ENCODE data around the gene GRIN1. TPM values are rescaled to one million over a fixed set of nuclear protein-coding genes. Genes with fewer than 3 reads are reported as not detected.

Gene GRIN1
- total and polyA plus RNA-seq, 2 of the 13 experiments (the other 11 are each of a cell fraction or from before 2014, with no cell fraction given) = 0.13 TPM; not detected in 1

- FAIRE-seq (no peak), DNase-seq (ENCODE audit: low spot score) (no peak), ATAC-seq (no peak; the same call in 2 of the 3 replicates)
- peak overlapping the region; percentile 73 for H3K9ac ChIP-seq (ENCODE audit: insufficient read depth, low read depth, low read length)
- H4K20me1 ChIP-seq (ENCODE audit: insufficient read depth, low read length) = no peaks in the 10 kb centered on the region; the same call in 1 of the 2 replicates
- H3K27me3 ChIP-seq (ENCODE audit: control insufficient read depth in 1 of 2, insufficient read depth in 2 of 2, low read length in 2 of 2) = no peaks in the 10 kb centered on the region
- peaks cover 68% of the 10 kb centered on the region for H3K4me1 ChIP-seq (ENCODE audit: insufficient read depth, low read length)
- in situ Hi-C loops (cut with HindIII; ENCODE audit: extremely low pct_ligation_motif_present, low pct_unique_long_range_greater_than_20kb) (no loop called here), intact Hi-C loops (cut with micrococcal nuclease; ENCODE audit: unreplicated experiment) (no loop called here)
- H3K4me2 ChIP-seq (ENCODE audit: low read depth, low read length) = peak overlapping the region; percentile 90
- H3K79me2 ChIP-seq (ENCODE audit: insufficient read depth, low read length) = peaks cover 57% of the 10 kb centered on the region
- BruUV-seq (replicated peaks) = no TSS peak
- no peaks in the 10 kb centered on the region for H3K9me3 ChIP-seq (ENCODE audit: low read length)
- CTCF ChIA-PET (ENCODE audit: low intra/inter-chr PET ratio, low total read pairs) = no interaction called here
- H3K36me3 ChIP-seq (replicated peaks in 1 of 2; ENCODE audit: control insufficient read depth in 1 of 2, insufficient read depth in 2 of 2, low read length in 2 of 2) = no peaks in the 10 kb centered on the region; a peak in 1 of 5 replicates
- POLR2A ChIA-PET = interaction anchor here (0.8 to 3.0 kb wide), 11 partner anchors 9 to 80 kb away, joined by 3 to 47 read pairs (median 7); partner anchors contain the start of genes ANAPC2, RNF208, SSNA1 and TUBB4B
- peak overlapping the region; percentile 47 for H3K27ac ChIP-seq (ENCODE audit: extremely low read length, insufficient read depth, low read length)
- WGBS (ENCODE audit: low lambda C conversion rate) = 10% methylated on average over 4 of the region's 19 CpGs
- peak overlapping the region; percentile 71 to 75 (median 72) for H3K4me3 ChIP-seq (replicated peaks in 1 of 3; ENCODE audit: insufficient read depth in 1 of 3, low read depth in 2 of 3, low read length in 3 of 3)
- no peak overlapping the region for H2AFZ ChIP-seq (ENCODE audit: low read length)
- TF ChIP-seq PHF8 (CRISPR knock-in tag; IDR thresholded peaks at IDR 0.05) (no peak), ZNF570 (CRISPR knock-in tag; IDR thresholded peaks at IDR 0.05; ENCODE audit: borderline replicate concordance) (no peak), ZNF775 (CRISPR knock-in tag; IDR thresholded peaks at IDR 0.05; ENCODE audit: borderline replicate concordance) (no peak), ELF3 (CRISPR knock-in tag; IDR thresholded peaks at IDR 0.05) (peak; percentile 37; the same call in 1 of the 2 replicates), ARID5B (CRISPR knock-in tag; IDR thresholded peaks at IDR 0.05) (peak; percentile 49; the same call in 1 of the 2 replicates), CHD2 (IDR thresholded peaks at IDR 0.05; ENCODE audit: low read depth, low read length) (no peak), EHMT2 (IDR thresholded peaks at IDR 0.05; ENCODE audit: borderline replicate concordance, low read depth, low read length) (no peak), KDM1A (CRISPR knock-in tag; IDR thresholded peaks at IDR 0.05) (no peak), SALL1 (CRISPR knock-in tag; IDR thresholded peaks at IDR 0.05) (no peak), ARNT2 (CRISPR knock-in tag; IDR thresholded peaks at IDR 0.05; ENCODE audit: low read depth) (no peak), SIX4 (CRISPR knock-in tag; IDR thresholded peaks at IDR 0.05) (no peak), NCOA5 (CRISPR knock-in tag; IDR thresholded peaks at IDR 0.05) (no peak), ZNF460 (CRISPR knock-in tag; IDR thresholded peaks at IDR 0.05; ENCODE audit: borderline replicate concordance) (no peak), ZNF225 (CRISPR knock-in tag; IDR thresholded peaks at IDR 0.05) (no peak), MAZ (IDR thresholded peaks at IDR 0.05; ENCODE audit: borderline replicate concordance, low read depth, low read length) (no peak), MAZ (CRISPR knock-in tag; IDR thresholded peaks at IDR 0.05; ENCODE audit: low read depth) (no peak), TSC22D2 (CRISPR knock-in tag; IDR thresholded peaks at IDR 0.05; ENCODE audit: borderline replicate concordance) (no peak)
- TF ChIP-seq, protein P1, sequence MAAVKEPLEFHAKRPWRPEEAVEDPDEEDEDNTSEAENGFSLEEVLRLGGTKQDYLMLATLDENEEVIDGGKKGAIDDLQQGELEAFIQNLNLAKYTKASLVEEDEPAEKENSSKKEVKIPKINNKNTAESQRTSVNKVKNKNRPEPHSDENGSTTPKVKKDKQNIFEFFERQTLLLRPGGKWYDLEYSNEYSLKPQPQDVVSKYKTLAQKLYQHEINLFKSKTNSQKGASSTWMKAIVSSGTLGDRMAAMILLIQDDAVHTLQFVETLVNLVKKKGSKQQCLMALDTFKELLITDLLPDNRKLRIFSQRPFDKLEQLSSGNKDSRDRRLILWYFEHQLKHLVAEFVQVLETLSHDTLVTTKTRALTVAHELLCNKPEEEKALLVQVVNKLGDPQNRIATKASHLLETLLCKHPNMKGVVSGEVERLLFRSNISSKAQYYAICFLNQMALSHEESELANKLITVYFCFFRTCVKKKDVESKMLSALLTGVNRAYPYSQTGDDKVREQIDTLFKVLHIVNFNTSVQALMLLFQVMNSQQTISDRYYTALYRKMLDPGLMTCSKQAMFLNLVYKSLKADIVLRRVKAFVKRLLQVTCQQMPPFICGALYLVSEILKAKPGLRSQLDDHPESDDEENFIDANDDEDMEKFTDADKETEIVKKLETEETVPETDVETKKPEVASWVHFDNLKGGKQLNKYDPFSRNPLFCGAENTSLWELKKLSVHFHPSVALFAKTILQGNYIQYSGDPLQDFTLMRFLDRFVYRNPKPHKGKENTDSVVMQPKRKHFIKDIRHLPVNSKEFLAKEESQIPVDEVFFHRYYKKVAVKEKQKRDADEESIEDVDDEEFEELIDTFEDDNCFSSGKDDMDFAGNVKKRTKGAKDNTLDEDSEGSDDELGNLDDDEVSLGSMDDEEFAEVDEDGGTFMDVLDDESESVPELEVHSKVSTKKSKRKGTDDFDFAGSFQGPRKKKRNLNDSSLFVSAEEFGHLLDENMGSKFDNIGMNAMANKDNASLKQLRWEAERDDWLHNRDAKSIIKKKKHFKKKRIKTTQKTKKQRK (IDR thresholded peaks at IDR 0.05; ENCODE audit: low read length) = no peak
These were observed 59.3 kb downstream of the GRIN1 start for GRCh38 chr9:137198051-137198901.

Measured in HepG2 (cell line).